OCI-LY1 (cell line): ENCODE data around the gene BLNK.

Experiments
- CTCF ChIP-seq: fragments of 200-600 bp; sonication (generic), shearing (Covaris generic); IDR thresholded peaks from 2 replicates; pipeline ENCODE4 v1.5.1; 2017; ENCODE audit warnings: mild to moderate bottlenecking, antibody characterized with exemption, low read length, moderate library complexity, mixed read lengths
- EZH2 ChIP-seq: fragments of 200-600 bp; sonication (generic), shearing (Covaris generic); IDR thresholded peaks from 2 replicates; pipeline ENCODE4 v1.8.0; 2017; ENCODE audit warnings: borderline replicate concordance, mixed run types, mild to moderate bottlenecking, antibody characterized with exemption, low read length, moderate library complexity, mixed read lengths

- TF ChIP-seq CTCF (no peak), EZH2 (no peak)
These were observed 4.5 kb upstream of the BLNK start for GRCh38 chr10:96275685-96276418.
